Epithelial cell of proximal tubule (primary cell): ENCODE measurements around the gene EPB41L4B. TPM values are rescaled to one million over a fixed set of nuclear protein-coding genes. Genes with fewer than 3 reads are reported as not detected.

Experiments used
- DNase-seq: peaks from one replicate; pipeline ENCODE4 v3.0.0-alpha.2; 2011; ENCODE audit warnings: low read depth
- H3K4me3 ChIP-seq: 2 replicates; pipeline ENCODE4 v1.5.1; 2011; ENCODE audit warnings: low read depth, mild to moderate bottlenecking, low read length
- CTCF ChIP-seq: conservative IDR thresholded peaks from 2 replicates; pipeline ENCODE4 v1.5.1; 2012; ENCODE audit warnings: low read depth, mild to moderate bottlenecking, low read length
- total RNA-seq: library from RNA; depleted of rRNA; stranded (reverse); fragments of >200 nt; gene quantifications from 2 replicates; pipeline ENCODE4 v1.2.3, GENCODE V29; 2015

EPB41L4B gene
- total RNA-seq, 1 donor from 2014 or later: 7.6 TPM

DNA sequence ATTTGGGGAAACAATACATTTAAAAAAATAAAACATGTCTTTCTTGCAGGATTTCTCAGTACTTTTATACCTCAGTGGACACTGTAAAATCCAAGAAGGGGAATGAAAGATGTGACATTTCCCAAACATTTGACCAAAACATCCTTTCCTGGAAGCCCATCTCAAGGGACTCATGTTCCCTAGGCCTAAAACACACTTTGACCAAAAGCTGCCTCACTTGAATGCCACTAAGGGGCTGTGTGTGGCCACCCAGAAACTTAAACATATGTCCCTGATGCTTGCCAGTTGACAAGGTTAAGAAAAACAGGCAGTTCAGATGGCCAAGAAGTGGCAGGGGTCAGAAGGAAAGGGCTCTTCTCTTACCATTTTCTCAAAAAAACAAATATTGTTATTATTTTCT, 73.6 kb downstream of the EPB41L4B start:
- H3K4me3 ChIP-seq: no peak overlapping the region
- no peak for DNase-seq
- TF ChIP-seq CTCF: no peak

DNA sequence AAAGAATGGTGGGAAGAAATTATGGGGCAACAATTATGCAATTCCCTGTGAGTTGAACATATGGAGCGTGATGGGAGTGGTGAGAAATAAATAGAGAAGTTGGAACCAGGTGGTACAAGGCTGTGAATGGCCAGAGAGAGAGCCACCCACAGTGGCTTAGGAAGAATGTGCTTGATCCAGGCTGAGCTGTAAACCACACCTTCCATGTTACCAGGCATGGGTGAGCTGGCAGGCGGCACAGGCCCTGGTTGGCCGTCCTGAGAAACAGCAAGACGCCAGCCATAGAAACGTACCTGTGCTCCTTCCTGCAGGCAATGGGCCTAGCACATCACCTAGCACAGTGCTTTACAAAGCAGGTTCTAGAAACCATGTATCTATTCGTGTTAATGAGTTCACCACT, 74.3 kb downstream of the EPB41L4B start:
- no peak for TF ChIP-seq CTCF
- no peak for DNase-seq
- H3K4me3 ChIP-seq: no peak overlapping the region

- TF ChIP-seq CTCF: no peak
- no peak for DNase-seq
- H3K4me3 ChIP-seq: no peak overlapping the region
These were observed 75.5 kb downstream of the EPB41L4B start for GRCh38 chr9:109245310-109245897.

- no peak for DNase-seq
- no peak overlapping the region for H3K4me3 ChIP-seq
- TF ChIP-seq CTCF: peak; percentile 93
These were observed 76.4 kb downstream of the EPB41L4B start for GRCh38 chr9:109244179-109245132.

DNA sequence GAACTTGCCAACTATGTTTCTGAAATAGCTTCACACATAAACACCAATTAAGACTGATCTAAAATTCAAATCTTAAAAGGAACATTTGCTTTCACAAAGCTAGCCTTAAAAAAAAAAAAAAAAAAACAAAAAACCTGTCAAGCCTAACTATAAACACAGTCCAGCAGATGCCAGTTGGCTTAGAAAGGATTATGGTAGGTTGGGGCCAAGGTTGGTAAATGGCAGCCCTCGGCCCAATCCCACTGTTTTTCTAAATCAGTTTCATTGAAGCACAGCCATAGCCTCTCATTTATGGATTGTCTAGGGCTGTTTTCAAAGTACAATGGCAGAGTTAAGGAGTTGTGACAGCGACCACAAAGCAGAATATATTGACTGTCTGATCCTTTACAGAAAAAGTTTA, 78.1 kb downstream of the EPB41L4B start:
- no peak for DNase-seq
- no peak for TF ChIP-seq CTCF
- no peak overlapping the region for H3K4me3 ChIP-seq

- no peak overlapping the region for H3K4me3 ChIP-seq
- DNase-seq: no peak
- no peak for TF ChIP-seq CTCF
These were observed 78.8 kb downstream of the EPB41L4B start for GRCh38 chr9:109242014-109242413.

GRCh38 chr9:109241207-109241606, 79.7 kb downstream of the EPB41L4B start:
- TF ChIP-seq CTCF: no peak
- no peak for DNase-seq
- no peak overlapping the region for H3K4me3 ChIP-seq
